NT2/D1 (cell line): ENCODE results near the gene TRNAU1AP.

Experiments
- SUZ12 ChIP-seq: IDR thresholded peaks from 2 replicates; pipeline ENCODE4 v1.6.1; 2011; ENCODE audit not compliant: insufficient read length, insufficient read depth; ENCODE audit errors: extremely low read depth
- YY1 ChIP-seq: IDR thresholded peaks from 2 replicates; pipeline ENCODE4 v1.6.1; 2011; ENCODE audit not compliant: insufficient read length, insufficient read depth
- ZNF274 ChIP-seq: IDR thresholded peaks from 2 replicates; pipeline ENCODE4 v1.6.1; 2011; ENCODE audit warnings: mild to moderate bottlenecking, low read depth, low read length

GRCh38 chr1:28579401-28579800 is 26.5 kb downstream of the TRNAU1AP start:
- TF ChIP-seq ZNF274 (no peak), YY1 (no peak), SUZ12 (no peak)
